H1 (cell line): ENCODE results near the gene ATF7IP. TPM values are rescaled to one million over a fixed set of nuclear protein-coding genes. Genes with fewer than 3 reads are reported as not detected.

Source experiments
- CTCF ChIA-PET: fragments of 300-600 bp; sonication (Branson Sonifier 250); formaldehyde crosslinking; loops from one replicate; lab custom pipeline; 2021; ENCODE audit not compliant: partially characterized antibody; lab: Charles Lee
- POLR2A ChIA-PET: fragments of 300-600 bp; sonication (Branson Sonifier 250); formaldehyde crosslinking; loops from one replicate; lab custom pipeline; 2021; ENCODE audit warnings: inconsistent platforms; ENCODE audit not compliant: partially characterized antibody; lab: Charles Lee
- DNase-seq, 2 experiments: peaks; one replicate each; pipeline versions ENCODE4 v3.0.0 to v3.0.0-alpha.2; 2010 to 2022; ENCODE audit warnings: low spot score in 2 of 2, low read depth in 1 of 2, mixed read lengths in 1 of 2
- FAIRE-seq: peaks from 2 replicates; lab custom pipeline; 2011; peaks lifted over from hg19 to GRCh38; lab: Jason Lieb, UNC
- H2AFZ ChIP-seq: 2 replicates; pipeline ENCODE4 v1.8.1; 2012; ENCODE audit warnings: low read length, inconsistent platforms
- H2AK5ac ChIP-seq: 2 replicates; pipeline ENCODE4 v1.6.1; 2013; ENCODE audit warnings: low read depth, low read length
- H2BK120ac ChIP-seq: replicated peaks from 2 replicates; pipeline ENCODE3; 2013; ENCODE audit warnings: low read depth, low read length, inconsistent platforms
- H2BK12ac ChIP-seq: 2 replicates; pipeline ENCODE4 v1.6.1; 2013; ENCODE audit warnings: low read depth, low read length
- H2BK15ac ChIP-seq: 2 replicates; pipeline ENCODE4 v1.6.1; 2013; ENCODE audit warnings: low read length
- H2BK20ac ChIP-seq: 2 replicates; pipeline ENCODE4 v1.6.1; 2013; ENCODE audit warnings: low read length
- H2BK5ac ChIP-seq: 2 replicates; pipeline ENCODE4 v1.6.1; 2013; ENCODE audit warnings: low read depth, low read length
- H3K14ac ChIP-seq: 2 replicates; pipeline ENCODE4 v1.6.1; 2013; ENCODE audit warnings: inconsistent platforms; ENCODE audit not compliant: insufficient read length
- H3K18ac ChIP-seq: 2 replicates; pipeline ENCODE4 v1.6.1; 2013; ENCODE audit warnings: low read length; ENCODE audit errors: extremely low read depth
- H3K23ac ChIP-seq: 2 replicates; pipeline ENCODE4 v1.6.1; 2013; ENCODE audit warnings: inconsistent platforms; ENCODE audit not compliant: insufficient read length
- H3K23me2 ChIP-seq: 2 replicates; pipeline ENCODE4 v1.6.1; 2013; ENCODE audit warnings: low read depth, low read length
- H3K27ac ChIP-seq: 2 replicates; pipeline ENCODE4 v1.6.1; 2011; ENCODE audit warnings: low read depth, low read length, inconsistent platforms
- H3K27me3 ChIP-seq, 4 experiments: replicated peaks in 1 of 4; 1 replicate in 1 of 4; 2 replicates in 3 of 4; pipeline versions ENCODE4 v1.6.1 to v1.8.1; 2011 to 2013; ENCODE audit warnings: low read length in 3 of 4, mild to moderate bottlenecking in 3 of 4, inconsistent platforms in 2 of 4, mixed read lengths in 2 of 4, moderate library complexity in 1 of 4; ENCODE audit not compliant: control insufficient read depth in 3 of 4, insufficient read depth in 3 of 4; ENCODE audit errors: extremely low read depth in 1 of 4
- H3K36me3 ChIP-seq, 4 experiments: 2 replicates each; pipeline versions ENCODE4 v1.6.1 to v1.8.1; 2011 to 2013; ENCODE audit warnings: mild to moderate bottlenecking in 4 of 4, low read length in 3 of 4, moderate library complexity in 2 of 4, control low read depth in 1 of 4, inconsistent platforms in 1 of 4; ENCODE audit not compliant: insufficient read depth in 4 of 4, control insufficient read depth in 2 of 4
- H3K4ac ChIP-seq: replicated peaks from 2 replicates; pipeline ENCODE3; 2013; ENCODE audit warnings: low read length, low read depth, mixed read lengths, inconsistent platforms; ENCODE audit not compliant: insufficient read length
- H3K4me1 ChIP-seq, 4 experiments: replicated peaks in 1 of 4; 1 replicate in 1 of 4; 2 replicates in 3 of 4; pipeline versions ENCODE4 v1.6.1 to v1.8.1; 2011 to 2013; ENCODE audit warnings: low read length in 3 of 4, inconsistent platforms in 2 of 4, mixed read lengths in 1 of 4; ENCODE audit not compliant: insufficient read depth in 4 of 4, control insufficient read depth in 3 of 4
- H3K4me2 ChIP-seq, 2 experiments: 2 replicates each; pipeline versions ENCODE4 v1.6.1 to v1.8.1; 2011 to 2013; ENCODE audit warnings: low read depth in 2 of 2, low read length in 2 of 2, control low read depth in 1 of 2, inconsistent platforms in 1 of 2, mild to moderate bottlenecking in 1 of 2; ENCODE audit not compliant: insufficient read depth in 1 of 2
- H3K4me3 ChIP-seq, 4 experiments: fragments of 200-600, 300-600 bp in 1 of 4; sonication (generic), shearing (Covaris generic), sonication (Bioruptor Twin) in 1 of 4; 2 replicates each; pipeline versions ENCODE4 v1.5.1 to v1.8.1; 2011 to 2016; ENCODE audit warnings: low read length in 4 of 4, low read depth in 3 of 4, control low read depth in 2 of 4, inconsistent platforms in 2 of 4, mild to moderate bottlenecking in 2 of 4, mixed read lengths in 1 of 4, moderate library complexity in 1 of 4; ENCODE audit not compliant: insufficient read depth in 2 of 4; ENCODE audit errors: extremely low read depth in 1 of 4
- H3K56ac ChIP-seq: replicated peaks from 2 replicates; pipeline ENCODE3; 2013; ENCODE audit warnings: low read depth, mild to moderate bottlenecking, mixed read lengths, low read length, inconsistent platforms; ENCODE audit not compliant: insufficient read length
- H3K79me1 ChIP-seq: 2 replicates; pipeline ENCODE4 v1.6.1; 2013; ENCODE audit warnings: low read depth, low read length, control low read depth
- H3K79me2 ChIP-seq, 2 experiments: 2 replicates each; pipeline versions ENCODE4 v1.6.1 to v1.8.1; 2012 to 2013; ENCODE audit warnings: low read length in 2 of 2, mild to moderate bottlenecking in 2 of 2, inconsistent platforms in 1 of 2; ENCODE audit not compliant: insufficient read depth in 2 of 2, control insufficient read depth in 1 of 2
- H3K9ac ChIP-seq, 4 experiments: replicated peaks in 1 of 4; 1 replicate in 1 of 4; 2 replicates in 3 of 4; pipeline versions ENCODE4 v1.6.1 to v1.8.1; 2011 to 2013; ENCODE audit warnings: low read depth in 3 of 4, low read length in 3 of 4, control low read depth in 2 of 4, mild to moderate bottlenecking in 2 of 4, moderate library complexity in 2 of 4, inconsistent platforms in 1 of 4; ENCODE audit errors: extremely low read depth in 1 of 4
- H3K9me3 ChIP-seq, 2 experiments: 2 replicates each; pipeline versions ENCODE4 v1.6.1 to v1.8.1; 2012 to 2013; ENCODE audit warnings: mild to moderate bottlenecking in 2 of 2, moderate library complexity in 2 of 2, control low read depth in 1 of 2, inconsistent platforms in 1 of 2, low read depth in 1 of 2, low read length in 1 of 2, mixed read lengths in 1 of 2; ENCODE audit not compliant: insufficient read depth in 2 of 2
- H4K20me1 ChIP-seq, 2 experiments: replicated peaks in 1 of 2; 2 replicates each; pipeline versions ENCODE3 to v1.8.1; 2011 to 2013; ENCODE audit warnings: inconsistent platforms in 2 of 2, low read length in 2 of 2, mild to moderate bottlenecking in 1 of 2; ENCODE audit not compliant: insufficient read depth in 2 of 2, control insufficient read depth in 1 of 2
- H4K5ac ChIP-seq: 2 replicates; pipeline ENCODE4 v1.6.1; 2013; ENCODE audit warnings: low read length, low read depth, mixed read lengths, inconsistent platforms; ENCODE audit not compliant: insufficient read length
- H4K8ac ChIP-seq: 2 replicates; pipeline ENCODE4 v1.8.0; 2013; ENCODE audit warnings: mild to moderate bottlenecking, moderate library complexity, low read length, inconsistent platforms; ENCODE audit not compliant: insufficient read depth; ENCODE audit errors: extremely low read depth
- H4K91ac ChIP-seq: replicated peaks from 2 replicates; pipeline ENCODE3; 2013; ENCODE audit warnings: low read length, mixed read lengths, inconsistent platforms; ENCODE audit not compliant: insufficient read length
- CTBP2 ChIP-seq: IDR thresholded peaks from 2 replicates; pipeline ENCODE4 v1.7.0; 2011; ENCODE audit warnings: borderline replicate concordance, mild to moderate bottlenecking, moderate library complexity, mixed read lengths, low read length; ENCODE audit not compliant: insufficient read depth, insufficient read length
- JUND ChIP-seq: IDR thresholded peaks from 2 replicates; pipeline ENCODE4 v1.6.1; 2011; ENCODE audit warnings: mild to moderate bottlenecking, improper control_type of control experiment, low read length
- POLR2A ChIP-seq, 2 experiments: IDR thresholded peaks; 1 replicate in 1 of 2; 2 replicates in 1 of 2; pipeline ENCODE4 v1.6.1; 2011; ENCODE audit warnings: low read depth in 2 of 2, low read length in 2 of 2, mild to moderate bottlenecking in 2 of 2; ENCODE audit errors: control extremely low read depth in 1 of 2
- WGBS, 2 experiments: shearing (Covaris generic) in 1 of 2; methylation state at CpG; one replicate each; pipeline versions ENCODE4 v1.1.6 to v1.1.7; 2013 to 2015; ENCODE audit warnings: low lambda C conversion rate in 2 of 2, mixed read lengths in 2 of 2, inconsistent platforms in 1 of 2, low coverage in 1 of 2, missing lambda C conversion rate in 1 of 2; ENCODE audit not compliant: insufficient replicate concordance in 2 of 2, insufficient coverage in 1 of 2, insufficient read length in 1 of 2; ENCODE audit errors: extremely low coverage in 1 of 2, missing lambda C conversion rate in 1 of 2; 5-methylcytosine and 5-hydroxymethylcytosine counted together
- polyA plus RNA-seq, 7 experiments: library from polyadenylated mRNA; depleted of rRNA in 3 of 7; stranded (reverse) in 5 of 7; unstranded in 2 of 7; fragments of >200 nt in 5 of 7; fragments of 200-250 nt in 2 of 7; gene quantifications; 1 replicate in 5 of 7; 2 replicates in 1 of 7; 4 replicates in 1 of 7; pipeline versions ENCODE4 v1.2.1 to v1.2.3, GENCODE V29; 2011 to 2013; ENCODE audit warnings: missing spikeins in 2 of 7, mixed read lengths in 2 of 7
- total RNA-seq: library from RNA; stranded (reverse); fragmentation: NEBNext Ultra II Directional; extraction: Animal tissue kit (Norgen Biotek cat#: 25700); gene quantifications from 2 replicates; pipeline ENCODE4 v1.2.1, GENCODE V29; 2021

Gene ATF7IP
- total and polyA plus RNA-seq, 2 of the 8 experiments (the other 6 are each of a cell fraction or from before 2014, with no cell fraction given) = 34.2 to 148 TPM

- Histone ChIP-seq H2BK5ac (no peak overlapping the region), H3K23ac (no peak overlapping the region)
- no peak for TF ChIP-seq CTBP2
- TF ChIP-seq JUND = 0 out of 2 replicates have a peak, but pooled peaks have one; percentile 13
- no peak for TF ChIP-seq POLR2A (IDR thresholded peaks at IDR 0.05; ENCODE audit: control extremely low read depth in 1 of 2, low read depth in 2 of 2, low read length in 2 of 2)
- TF ChIP-seq, all 59 proteins: peak for 1
- Histone ChIP-seq H3K56ac (no peak overlapping the region), H4K20me1 (peaks cover 4% of the 10 kb centered on the region in 2 experiments), H3K79me1 (no peaks in the 10 kb centered on the region), H3K9me3 (no peaks in the 10 kb centered on the region), H3K27ac (no peak overlapping the region), H2BK120ac (no peak overlapping the region), H3K4me2 (peak overlapping the region; percentile 25 to 74), H3K23me2 (no peaks in the 10 kb centered on the region), H2AFZ (no peak overlapping the region), H2BK15ac (no peak overlapping the region), H4K91ac (no peak overlapping the region), H2AK5ac (no peak overlapping the region), H3K4me3 (peak overlapping the region; percentile 65 to 90 (median 73)), H3K36me3 (peaks cover 0 to 3% (median 0%) of the 10 kb centered on the region in 4 experiments; a peak in 1 of 8 replicates), H3K79me2 (peaks cover 20 to 63% of the 10 kb centered on the region in 2 experiments), H3K18ac (no peak overlapping the region), H2BK20ac (no peak overlapping the region), H3K4ac (no peak overlapping the region), H2BK12ac (no peak overlapping the region), H3K9ac (peak overlapping the region in 3 of 4 experiments; percentile 23 to 84 (median 61); a peak in 3 of 7 replicates), H4K8ac (no peak overlapping the region), H4K5ac (peak overlapping the region; percentile 44), H3K14ac (no peak overlapping the region), H3K4me1 (peaks cover 0 to 2% (median 0%) of the 10 kb centered on the region in 4 experiments; a peak in 1 of 7 replicates), H3K27me3 (no peaks in the 10 kb centered on the region)
- DNase-seq (no peak), FAIRE-seq (peak; percentile 32)
- WGBS, 2 experiments = 33% methylated on average over 7 of the region's 7 CpGs; no CpG with 5 or more reads in 1 of the 2 experiments
- ChIA-PET POLR2A (interaction anchor here (0.6 to 3.0 kb wide), 5 partner anchors 10 to 106 kb away, joined by 4 to 164 read pairs (median 12); no protein-coding TSS in a partner anchor), CTCF (interaction anchor here (2.2 kb wide), 1 partner anchor 181 kb away, joined by 8 read pairs; no protein-coding TSS in a partner anchor)
Observed at GRCh38 chr12:14367040-14367661, 1.7 kb downstream of the ATF7IP start.
